ENCODE results near the gene PANK1. TPM values are rescaled to one million over a fixed set of nuclear protein-coding genes. Genes with fewer than 3 reads are reported as not detected.

The PANK1 gene
- total and polyA plus RNA-seq, 2 of the 8 experiments (the other 6 are each of a cell fraction or from before 2014, with no cell fraction given): 18.5 to 40.4 TPM

GRCh38 chr10:89537364-89537763 is 107.7 kb downstream of the PANK1 start (continued):
- no peak for TF ChIP-seq ATF2 (IDR thresholded peaks at IDR 0.05; ENCODE audit: low read length)

Data from H1 (cell line).